ENCODE results near the gene ADAM19. TPM values are rescaled to one million over a fixed set of nuclear protein-coding genes. Genes with fewer than 3 reads are reported as not detected.

ADAM19 gene
- total RNA-seq, 2 donors from 2014 or later = 2.9 to 12.8 TPM

DNA sequence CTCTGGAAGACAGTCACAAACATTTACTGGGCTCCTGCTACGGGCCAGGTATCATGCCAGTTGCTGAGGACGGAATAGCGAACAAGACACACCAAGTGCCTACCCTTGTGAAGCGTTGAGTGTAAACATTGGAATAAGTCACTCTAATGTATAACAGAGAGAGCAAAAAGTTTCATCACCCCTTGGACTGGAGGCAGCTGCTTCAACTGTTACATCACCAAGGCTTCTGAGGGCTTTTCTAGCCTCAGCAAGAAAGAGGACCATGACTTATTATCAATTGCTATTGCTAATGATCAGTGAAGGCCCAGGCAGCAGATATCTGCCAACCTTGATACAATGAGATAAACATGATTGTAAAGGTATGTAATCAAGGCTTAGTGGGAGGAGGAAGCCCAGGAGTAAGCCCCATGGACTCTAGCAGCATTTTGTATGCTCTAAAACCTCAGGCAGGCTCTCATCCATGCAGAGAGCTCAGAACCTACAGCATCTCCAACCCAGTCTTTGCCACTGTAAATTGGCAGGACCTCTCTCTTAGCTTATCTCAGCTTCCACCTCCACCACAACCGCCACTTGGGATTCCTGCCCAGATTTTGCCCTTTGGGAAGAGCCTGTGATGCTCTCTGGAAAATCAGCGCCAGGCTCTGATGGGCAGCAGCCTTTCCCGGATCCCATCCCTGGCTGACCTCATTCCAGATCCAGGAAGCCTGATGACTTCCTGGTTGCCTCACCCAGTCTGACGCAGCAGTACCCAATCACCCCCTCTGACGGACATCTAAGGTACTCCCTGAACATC, 54.5 kb downstream of the ADAM19 start:
- Histone ChIP-seq H3K9me3 (no peaks in the 10 kb centered on the region), H3K36me3 (no peaks in the 10 kb centered on the region), H3K4me1 (no peaks in the 10 kb centered on the region), H3K4me3 (no peak overlapping the region), H3K27ac (no peak overlapping the region), H3K27me3 (no peaks in the 10 kb centered on the region), H3K9ac (ENCODE audit: low read depth in 2 of 2, low read length in 2 of 2) (no peak overlapping the region)
- intact Hi-C loops (cut with DNase I) = no loop called here
- TF ChIP-seq CTCF (IDR thresholded peaks at IDR 0.05) = no peak
- DNase-seq = no peak

DNA sequence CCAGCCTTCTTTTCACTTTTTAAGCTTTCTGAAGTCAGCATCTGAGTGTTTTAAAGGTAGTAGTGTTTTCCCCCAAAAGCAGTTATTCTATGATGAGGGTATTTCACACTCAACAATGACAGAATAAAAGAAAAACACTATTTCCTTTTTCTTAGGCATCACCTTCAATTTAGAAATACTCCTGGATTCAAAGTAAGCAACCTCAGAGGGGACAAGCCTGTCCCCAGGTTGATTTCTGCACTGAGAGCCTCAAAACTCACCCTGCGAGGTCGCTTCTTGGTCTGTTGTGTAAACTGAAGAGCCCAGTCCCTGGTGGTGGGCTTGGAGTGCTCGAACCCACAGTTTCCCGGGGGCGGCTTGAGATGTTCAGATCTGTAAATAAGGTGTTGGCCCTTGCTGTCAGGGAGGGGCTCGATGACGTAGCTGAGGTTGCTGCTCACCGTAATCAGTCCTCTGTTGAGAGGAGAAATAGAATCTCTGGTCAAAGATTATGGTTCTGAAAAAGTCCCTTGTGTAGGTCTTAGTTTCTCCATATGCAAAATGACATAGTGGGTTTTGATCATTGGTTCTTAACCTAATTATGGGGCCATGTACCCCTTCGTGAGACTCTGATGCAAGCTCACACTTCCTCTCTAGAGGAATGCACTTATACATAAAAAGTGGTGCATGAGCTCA, 55.9 kb downstream of the ADAM19 start:
- H3K27ac ChIP-seq = no peak overlapping the region
- no peak overlapping the region for H3K9ac ChIP-seq (ENCODE audit: low read depth in 2 of 2, low read length in 2 of 2)
- no peaks in the 10 kb centered on the region for H3K9me3 ChIP-seq
- intact Hi-C loops (cut with DNase I) = no loop called here
- H3K4me3 ChIP-seq = no peak overlapping the region
- no peaks in the 10 kb centered on the region for H3K27me3 ChIP-seq
- no peak for TF ChIP-seq CTCF (IDR thresholded peaks at IDR 0.05)
- H3K36me3 ChIP-seq = no peaks in the 10 kb centered on the region
- H3K4me1 ChIP-seq = no peaks in the 10 kb centered on the region
- no peak for DNase-seq

- Histone ChIP-seq H3K4me1 (no peaks in the 10 kb centered on the region), H3K36me3 (no peaks in the 10 kb centered on the region), H3K9ac (ENCODE audit: low read depth in 2 of 2, low read length in 2 of 2) (no peak overlapping the region), H3K27me3 (no peaks in the 10 kb centered on the region), H3K9me3 (no peaks in the 10 kb centered on the region), H3K27ac (no peak overlapping the region), H3K4me3 (no peak overlapping the region)
- intact Hi-C loops (cut with DNase I) = no loop called here
- no peak for DNase-seq
- no peak for TF ChIP-seq CTCF (IDR thresholded peaks at IDR 0.05)
Observed at GRCh38 chr5:157518963-157519362, 56.6 kb downstream of the ADAM19 start.

GRCh38 chr5:157516626-157517325, 58.8 kb downstream of the ADAM19 start:
- intact Hi-C loops (cut with DNase I) = no loop called here
- Histone ChIP-seq H3K9me3 (no peaks in the 10 kb centered on the region), H3K4me1 (peaks cover 3% of the 10 kb centered on the region), H3K36me3 (no peaks in the 10 kb centered on the region), H3K27ac (peak overlapping the region; percentile 58), H3K9ac (ENCODE audit: low read depth in 2 of 2, low read length in 2 of 2) (peak overlapping the region in 1 of 2 donors; percentile 36), H3K27me3 (no peaks in the 10 kb centered on the region), H3K4me3 (no peak overlapping the region)
- TF ChIP-seq CTCF (IDR thresholded peaks at IDR 0.05) = no peak
- DNase-seq = no peak

- peak overlapping the region in 1 of 2 donors; percentile 36 for H3K9ac ChIP-seq (ENCODE audit: low read depth in 2 of 2, low read length in 2 of 2)
Observed at GRCh38 chr5:157516006-157516405, 59.6 kb downstream of the ADAM19 start.

More at GRCh38 chr5:157516006-157516405, 59.6 kb downstream of the ADAM19 start:
- DNase-seq = no peak
- peaks cover 4% of the 10 kb centered on the region for H3K4me1 ChIP-seq
- H3K27me3 ChIP-seq = no peaks in the 10 kb centered on the region
- intact Hi-C loops (cut with DNase I) = no loop called here
- H3K27ac ChIP-seq = peak overlapping the region; percentile 58
- H3K36me3 ChIP-seq = no peaks in the 10 kb centered on the region
- no peak for TF ChIP-seq CTCF (IDR thresholded peaks at IDR 0.05)
- H3K4me3 ChIP-seq = no peak overlapping the region
- no peaks in the 10 kb centered on the region for H3K9me3 ChIP-seq

Data from colonic mucosa (tissue), 4 donors.